Measurements from ENCODE around the gene SSH2. TPM values are rescaled to one million over a fixed set of nuclear protein-coding genes. Genes with fewer than 3 reads are reported as not detected.

The SSH2 gene
- total RNA-seq, 1 experiment from 2014 or later: 14.6 TPM

DNA sequence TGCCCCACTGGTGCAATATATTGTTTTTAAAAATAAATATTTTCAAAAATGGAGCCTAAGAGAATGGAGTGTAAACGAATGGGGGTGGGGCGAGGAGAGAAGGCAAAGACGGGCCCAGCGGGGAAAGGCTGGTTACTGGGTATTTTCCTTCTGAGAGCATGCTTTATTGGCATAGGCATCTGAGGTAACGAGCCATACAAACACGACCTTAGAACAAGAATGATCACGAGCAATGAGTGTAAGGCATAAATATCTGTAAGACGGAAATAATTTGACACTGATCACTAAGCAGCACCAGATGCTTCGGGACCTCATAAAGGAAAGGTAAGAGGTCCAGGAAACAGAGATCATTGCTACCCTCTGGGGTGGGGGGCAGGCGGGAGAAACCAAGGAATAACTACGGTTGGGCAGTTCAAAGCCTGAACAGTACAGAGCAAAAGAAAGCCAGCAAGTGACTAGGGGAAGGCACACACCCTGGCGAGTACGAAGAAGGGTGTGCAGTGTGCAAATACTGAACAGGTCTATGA is 959 bp downstream of the SSH2 start:
- no peak overlapping the region for H4K5ac ChIP-seq (ENCODE audit: insufficient read length, low read depth, low read length)
- H2AFZ ChIP-seq (ENCODE audit: low read length): no peak overlapping the region
- peak overlapping the region; percentile 0 for H3K27ac ChIP-seq (ENCODE audit: insufficient read length, low read depth, low read length)
- H3K9me3 ChIP-seq (ENCODE audit: control insufficient read depth, low read depth, low read length): no peaks in the 10 kb centered on the region
- peaks cover 11% of the 10 kb centered on the region for H3K23me2 ChIP-seq (ENCODE audit: insufficient read length, low read depth, low read length, poor library complexity, severe bottlenecking)
- no CpG with 5 or more reads among the region's 13 CpGs for WGBS (ENCODE audit: extremely low coverage, insufficient read length, low lambda C conversion rate)
- DNase-seq: peak; percentile 45
- H3K27ac Mint-ChIP-seq: peak overlapping the region; percentile 41 to 93 (median 76); a peak in 6 of 7 replicates
- peaks cover 2% of the 10 kb centered on the region; the same call in 1 of the 2 replicates for H3K4me1 ChIP-seq (ENCODE audit: insufficient read depth, low read length)
- H2BK5ac ChIP-seq (ENCODE audit: insufficient read length, low read length): no peak overlapping the region
- no peak overlapping the region for H3K4ac ChIP-seq (ENCODE audit: low read depth, low read length)
- H3K18ac ChIP-seq (ENCODE audit: insufficient read length, low read depth, low read length): no peak overlapping the region
- peaks cover 4 to 9% of the 10 kb centered on the region in 2 experiments for H3K4me1 Mint-ChIP-seq
- no peaks in the 10 kb centered on the region for H3K27me3 ChIP-seq (ENCODE audit: insufficient read depth, low read length)
- no peak overlapping the region for H2BK12ac ChIP-seq (ENCODE audit: insufficient read length, low read depth, low read length)
- no peak overlapping the region for H3T11ph ChIP-seq (ENCODE audit: low read length)
- H2BK15ac ChIP-seq (ENCODE audit: low read depth, low read length): no peak overlapping the region
- TF ChIP-seq, protein P1, sequence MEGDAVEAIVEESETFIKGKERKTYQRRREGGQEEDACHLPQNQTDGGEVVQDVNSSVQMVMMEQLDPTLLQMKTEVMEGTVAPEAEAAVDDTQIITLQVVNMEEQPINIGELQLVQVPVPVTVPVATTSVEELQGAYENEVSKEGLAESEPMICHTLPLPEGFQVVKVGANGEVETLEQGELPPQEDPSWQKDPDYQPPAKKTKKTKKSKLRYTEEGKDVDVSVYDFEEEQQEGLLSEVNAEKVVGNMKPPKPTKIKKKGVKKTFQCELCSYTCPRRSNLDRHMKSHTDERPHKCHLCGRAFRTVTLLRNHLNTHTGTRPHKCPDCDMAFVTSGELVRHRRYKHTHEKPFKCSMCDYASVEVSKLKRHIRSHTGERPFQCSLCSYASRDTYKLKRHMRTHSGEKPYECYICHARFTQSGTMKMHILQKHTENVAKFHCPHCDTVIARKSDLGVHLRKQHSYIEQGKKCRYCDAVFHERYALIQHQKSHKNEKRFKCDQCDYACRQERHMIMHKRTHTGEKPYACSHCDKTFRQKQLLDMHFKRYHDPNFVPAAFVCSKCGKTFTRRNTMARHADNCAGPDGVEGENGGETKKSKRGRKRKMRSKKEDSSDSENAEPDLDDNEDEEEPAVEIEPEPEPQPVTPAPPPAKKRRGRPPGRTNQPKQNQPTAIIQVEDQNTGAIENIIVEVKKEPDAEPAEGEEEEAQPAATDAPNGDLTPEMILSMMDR (conservative IDR thresholded peaks at IDR 0.05): no peak
- no peak overlapping the region for H2BK20ac ChIP-seq (ENCODE audit: low read depth, low read length, poor library complexity, severe bottlenecking)
- no peaks in the 10 kb centered on the region for H3K27me3 Mint-ChIP-seq (ENCODE audit: low read depth)
- H3K14ac ChIP-seq (ENCODE audit: insufficient read depth, low read length): no peak overlapping the region
- H3K9me3 Mint-ChIP-seq: no peaks in the 10 kb centered on the region; a peak in 1 of 5 replicates
- no peaks in the 10 kb centered on the region for H3K79me1 ChIP-seq (ENCODE audit: insufficient read depth, low read depth, low read length, poor library complexity, severe bottlenecking)
- no peak overlapping the region for H3K4me3 Mint-ChIP-seq
- no peak overlapping the region for H3K23ac ChIP-seq (ENCODE audit: insufficient read length, low read depth, low read length)
- peaks cover 4% of the 10 kb centered on the region; the same call in 1 of the 2 replicates for H3K79me2 ChIP-seq (ENCODE audit: insufficient read depth, low read length)
- H3K9ac ChIP-seq (ENCODE audit: extremely low read depth, insufficient read length, low read length): peak overlapping the region; percentile 47
- H3K4me2 ChIP-seq (ENCODE audit: insufficient read depth, insufficient read length, low read length): peak overlapping the region; percentile 76
- no peaks in the 10 kb centered on the region for H4K20me1 ChIP-seq (ENCODE audit: control insufficient read depth, insufficient read depth, insufficient read length)
- no peak overlapping the region for H2BK120ac ChIP-seq (ENCODE audit: low read depth, low read length, poor library complexity, severe bottlenecking)
- no peaks in the 10 kb centered on the region for H3K36me3 Mint-ChIP-seq (ENCODE audit: insufficient read depth in 1 of 3, low read depth in 3 of 3)
- H4K91ac ChIP-seq (ENCODE audit: insufficient read length, low read depth, low read length): no peak overlapping the region
- no peak overlapping the region for H3K56ac ChIP-seq (ENCODE audit: insufficient read length, low read depth, low read length)
- no peak overlapping the region for H2AK5ac ChIP-seq (ENCODE audit: insufficient read length, low read length)
- no peak overlapping the region for H4K8ac ChIP-seq (replicated peaks; ENCODE audit: insufficient read length, low read depth, low read length)

Measured in H9 (cell line).